GM23338 (cell line): Measurements from ENCODE around the gene PPFIBP1.

ENCODE experiments used
- EZH2 ChIP-seq: fragments of 200-600 bp; sonication (generic); IDR thresholded peaks from one replicate; pipeline ENCODE4 v1.8.0; 2017; ENCODE audit warnings: antibody characterized with exemption, mild to moderate bottlenecking, low read depth; ENCODE audit not compliant: unreplicated experiment
- POLR2AphosphoS5 ChIP-seq: IDR thresholded peaks from 2 replicates; pipeline ENCODE4 v1.6.1; 2016; ENCODE audit warnings: antibody characterized with exemption, low read depth
- TF ChIP-seq, protein P1 (sequence below), 2 experiments: fragments of 200-600 bp in 1 of 2; sonication (generic) in 1 of 2; conservative IDR thresholded peaks; 2 replicates each; pipeline versions ENCODE4 v1.5.1 to v1.6.1; 2016 to 2017; ENCODE audit warnings: antibody characterized with exemption in 2 of 2, low read depth in 2 of 2, mild to moderate bottlenecking in 2 of 2, moderate library complexity in 1 of 2

DNA sequence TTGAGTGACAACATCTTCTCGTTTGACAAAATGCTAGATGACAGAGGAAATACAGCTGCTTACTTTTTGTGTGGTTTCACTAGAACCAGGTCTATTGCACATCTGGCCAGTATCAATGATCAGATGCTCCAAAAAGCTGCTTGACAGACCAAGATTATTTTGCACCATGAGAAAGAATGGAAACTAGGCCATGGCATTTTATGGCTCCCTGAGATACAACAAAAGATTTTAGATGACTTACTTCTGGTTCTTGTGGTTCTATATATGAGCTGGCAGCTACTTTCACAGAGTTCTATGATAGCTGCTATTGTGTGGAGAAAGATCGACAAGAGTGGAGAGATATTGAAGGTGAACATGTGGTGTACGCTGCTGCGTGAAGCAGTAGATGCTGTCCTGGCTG lies 25.9 kb upstream of the PPFIBP1 start:
- TF ChIP-seq, protein P1, sequence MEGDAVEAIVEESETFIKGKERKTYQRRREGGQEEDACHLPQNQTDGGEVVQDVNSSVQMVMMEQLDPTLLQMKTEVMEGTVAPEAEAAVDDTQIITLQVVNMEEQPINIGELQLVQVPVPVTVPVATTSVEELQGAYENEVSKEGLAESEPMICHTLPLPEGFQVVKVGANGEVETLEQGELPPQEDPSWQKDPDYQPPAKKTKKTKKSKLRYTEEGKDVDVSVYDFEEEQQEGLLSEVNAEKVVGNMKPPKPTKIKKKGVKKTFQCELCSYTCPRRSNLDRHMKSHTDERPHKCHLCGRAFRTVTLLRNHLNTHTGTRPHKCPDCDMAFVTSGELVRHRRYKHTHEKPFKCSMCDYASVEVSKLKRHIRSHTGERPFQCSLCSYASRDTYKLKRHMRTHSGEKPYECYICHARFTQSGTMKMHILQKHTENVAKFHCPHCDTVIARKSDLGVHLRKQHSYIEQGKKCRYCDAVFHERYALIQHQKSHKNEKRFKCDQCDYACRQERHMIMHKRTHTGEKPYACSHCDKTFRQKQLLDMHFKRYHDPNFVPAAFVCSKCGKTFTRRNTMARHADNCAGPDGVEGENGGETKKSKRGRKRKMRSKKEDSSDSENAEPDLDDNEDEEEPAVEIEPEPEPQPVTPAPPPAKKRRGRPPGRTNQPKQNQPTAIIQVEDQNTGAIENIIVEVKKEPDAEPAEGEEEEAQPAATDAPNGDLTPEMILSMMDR (conservative IDR thresholded peaks at IDR 0.05; ENCODE audit: low read depth in 2 of 2) = no peak
- TF ChIP-seq EZH2 (no peak), POLR2AphosphoS5 (no peak)
